KMS-11 (cell line): ENCODE results near the gene MUC22.
A peak's percentile ranks its signal among the peaks of the same experiment; 100 is the strongest.

ENCODE experiments used
- H2AFZ ChIP-seq: fragments of 200-600 bp; sonication (generic); 2 replicates; pipeline ENCODE4 v1.6.1; 2016; ENCODE audit warnings: antibody characterized with exemption, mixed run types, low read depth
- H3K27ac ChIP-seq: fragments of 200-600 bp; sonication (generic); 2 replicates; pipeline ENCODE4 v1.6.1; 2016; ENCODE audit warnings: mild to moderate bottlenecking, mixed run types
- H3K27me3 ChIP-seq: fragments of 200-600 bp; sonication (generic); 2 replicates; pipeline ENCODE4 v1.6.1; 2017; ENCODE audit warnings: mild to moderate bottlenecking, low read depth, mixed run types, moderate library complexity; ENCODE audit not compliant: insufficient read depth
- H3K36me3 ChIP-seq: fragments of 200-600 bp; sonication (generic); 2 replicates; pipeline ENCODE4 v1.6.1; 2017; ENCODE audit warnings: mild to moderate bottlenecking, mixed run types; ENCODE audit not compliant: insufficient read depth
- H3K4me1 ChIP-seq: fragments of 200-600 bp; sonication (generic); 2 replicates; pipeline ENCODE4 v1.6.1; 2016; ENCODE audit warnings: mild to moderate bottlenecking, low read depth, mixed run types; ENCODE audit not compliant: poor library complexity, severe bottlenecking
- H3K4me2 ChIP-seq: fragments of 200-600 bp; sonication (generic); 2 replicates; pipeline ENCODE4 v1.7.0; 2016; ENCODE audit warnings: mild to moderate bottlenecking, mixed run types
- H3K4me3 ChIP-seq: fragments of 200-600 bp; sonication (generic); IDR thresholded peaks from 2 replicates; pipeline ENCODE4 v1.6.1; 2017; ENCODE audit warnings: low read depth, low read length, mixed read lengths; ENCODE audit not compliant: insufficient read depth
- H3K79me2 ChIP-seq: fragments of 200-600 bp; sonication (generic); 2 replicates; pipeline ENCODE4 v1.6.1; 2016; ENCODE audit warnings: low read depth, mixed run types; ENCODE audit not compliant: insufficient read depth
- H3K9ac ChIP-seq: fragments of 200-600 bp; sonication (generic); 2 replicates; pipeline ENCODE4 v1.6.1; 2016; ENCODE audit warnings: mild to moderate bottlenecking, mixed run types
- H4K20me1 ChIP-seq: fragments of 200-600 bp; sonication (generic); 2 replicates; pipeline ENCODE4 v1.6.1; 2016; ENCODE audit warnings: mild to moderate bottlenecking, mixed run types; ENCODE audit not compliant: insufficient read depth
- TF ChIP-seq, protein P1 (sequence below): fragments of 200-600 bp; sonication (generic); conservative IDR thresholded peaks from 2 replicates; pipeline ENCODE4 v1.6.1; 2017; ENCODE audit warnings: low read depth, mild to moderate bottlenecking, antibody characterized with exemption, low read length, moderate library complexity, mixed read lengths

MUC22 gene

DNA sequence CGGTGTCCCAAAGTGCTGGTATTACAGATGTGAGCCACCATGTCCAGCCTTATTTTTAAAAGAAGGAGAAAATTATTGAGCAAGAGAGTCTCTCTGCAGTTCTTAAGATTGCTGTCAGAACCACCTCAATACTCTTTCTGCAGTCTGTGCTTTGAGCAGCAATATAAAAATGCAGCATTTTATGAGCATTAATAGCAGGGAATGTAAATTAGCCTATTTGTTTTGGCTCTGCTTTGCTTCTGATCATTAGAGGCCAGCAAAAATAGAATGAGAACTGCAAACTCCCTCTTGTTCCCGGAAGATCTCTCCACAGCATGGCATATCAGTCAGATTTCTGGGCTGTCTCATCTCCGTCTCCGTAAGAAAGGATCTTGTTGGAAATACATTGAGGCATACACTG lies 66.3 kb downstream of the MUC22 start:
- Histone ChIP-seq H3K27ac (no peak overlapping the region), H3K4me3 (no peak overlapping the region), H3K4me2 (no peak overlapping the region), H3K79me2 (no peaks in the 10 kb centered on the region), H3K9ac (no peak overlapping the region), H3K4me1 (no peaks in the 10 kb centered on the region), H3K36me3 (no peaks in the 10 kb centered on the region), H3K27me3 (no peaks in the 10 kb centered on the region), H2AFZ (no peak overlapping the region), H4K20me1 (no peaks in the 10 kb centered on the region)
- TF ChIP-seq, protein P1, sequence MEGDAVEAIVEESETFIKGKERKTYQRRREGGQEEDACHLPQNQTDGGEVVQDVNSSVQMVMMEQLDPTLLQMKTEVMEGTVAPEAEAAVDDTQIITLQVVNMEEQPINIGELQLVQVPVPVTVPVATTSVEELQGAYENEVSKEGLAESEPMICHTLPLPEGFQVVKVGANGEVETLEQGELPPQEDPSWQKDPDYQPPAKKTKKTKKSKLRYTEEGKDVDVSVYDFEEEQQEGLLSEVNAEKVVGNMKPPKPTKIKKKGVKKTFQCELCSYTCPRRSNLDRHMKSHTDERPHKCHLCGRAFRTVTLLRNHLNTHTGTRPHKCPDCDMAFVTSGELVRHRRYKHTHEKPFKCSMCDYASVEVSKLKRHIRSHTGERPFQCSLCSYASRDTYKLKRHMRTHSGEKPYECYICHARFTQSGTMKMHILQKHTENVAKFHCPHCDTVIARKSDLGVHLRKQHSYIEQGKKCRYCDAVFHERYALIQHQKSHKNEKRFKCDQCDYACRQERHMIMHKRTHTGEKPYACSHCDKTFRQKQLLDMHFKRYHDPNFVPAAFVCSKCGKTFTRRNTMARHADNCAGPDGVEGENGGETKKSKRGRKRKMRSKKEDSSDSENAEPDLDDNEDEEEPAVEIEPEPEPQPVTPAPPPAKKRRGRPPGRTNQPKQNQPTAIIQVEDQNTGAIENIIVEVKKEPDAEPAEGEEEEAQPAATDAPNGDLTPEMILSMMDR: no peak

DNA sequence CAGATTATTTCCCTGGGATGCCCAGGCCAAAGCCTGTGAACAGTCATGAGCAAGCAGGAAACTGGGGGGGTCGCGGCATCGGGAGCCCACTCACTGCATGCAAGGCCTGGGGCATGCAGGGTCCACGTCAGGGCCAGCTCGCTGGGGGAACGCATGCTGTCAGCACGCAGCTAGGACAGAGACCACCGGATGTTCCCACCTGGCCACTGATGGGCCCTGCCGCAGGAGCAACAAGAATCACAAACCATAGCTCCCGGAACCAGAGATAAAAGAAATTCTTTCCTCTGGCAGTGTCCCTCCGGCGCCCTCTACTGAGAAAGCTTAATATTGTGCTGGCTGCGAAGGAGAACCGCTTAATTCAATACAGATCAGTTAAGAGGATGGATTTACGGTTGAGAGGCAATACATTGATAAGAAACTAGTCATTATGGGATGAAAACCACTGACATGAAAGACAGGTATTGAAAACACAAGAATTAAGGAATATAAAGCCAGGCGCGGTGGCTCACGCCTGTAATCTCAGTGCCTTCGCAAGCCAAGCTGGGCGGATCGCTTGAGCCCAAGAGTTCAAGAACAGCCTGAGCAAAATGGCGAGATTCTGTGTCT lies 69.5 kb downstream of the MUC22 start:
- Histone ChIP-seq H3K36me3 (no peaks in the 10 kb centered on the region), H3K4me1 (no peaks in the 10 kb centered on the region), H3K4me2 (no peak overlapping the region), H3K9ac (no peak overlapping the region), H3K4me3 (no peak overlapping the region), H4K20me1 (no peaks in the 10 kb centered on the region), H3K79me2 (no peaks in the 10 kb centered on the region), H2AFZ (peak overlapping the region; percentile 29; the same call in 1 of the 2 replicates), H3K27me3 (no peaks in the 10 kb centered on the region), H3K27ac (no peak overlapping the region)
- TF ChIP-seq, protein P1: peak; percentile 89

DNA sequence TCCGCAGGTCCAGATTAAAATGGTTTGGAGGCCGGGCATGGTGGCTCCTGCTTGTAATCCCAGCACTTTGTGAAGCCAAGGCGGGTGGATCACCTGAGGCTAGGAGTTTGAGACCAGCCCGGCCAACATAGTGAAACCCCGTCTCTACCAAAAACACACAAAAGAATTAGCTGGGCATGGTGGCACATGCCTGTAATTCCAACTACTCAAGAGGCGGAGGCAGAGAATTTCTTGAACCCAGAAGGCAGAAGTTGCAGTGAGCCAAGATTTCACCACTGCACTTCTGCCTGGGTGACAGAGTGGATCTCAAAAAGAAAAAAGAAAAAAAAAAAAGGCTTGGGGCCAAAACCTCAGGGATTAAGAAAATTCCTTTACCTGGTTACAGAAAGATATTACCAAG lies 71.6 kb downstream of the MUC22 start:
- no peaks in the 10 kb centered on the region for H3K79me2 ChIP-seq

DNA sequence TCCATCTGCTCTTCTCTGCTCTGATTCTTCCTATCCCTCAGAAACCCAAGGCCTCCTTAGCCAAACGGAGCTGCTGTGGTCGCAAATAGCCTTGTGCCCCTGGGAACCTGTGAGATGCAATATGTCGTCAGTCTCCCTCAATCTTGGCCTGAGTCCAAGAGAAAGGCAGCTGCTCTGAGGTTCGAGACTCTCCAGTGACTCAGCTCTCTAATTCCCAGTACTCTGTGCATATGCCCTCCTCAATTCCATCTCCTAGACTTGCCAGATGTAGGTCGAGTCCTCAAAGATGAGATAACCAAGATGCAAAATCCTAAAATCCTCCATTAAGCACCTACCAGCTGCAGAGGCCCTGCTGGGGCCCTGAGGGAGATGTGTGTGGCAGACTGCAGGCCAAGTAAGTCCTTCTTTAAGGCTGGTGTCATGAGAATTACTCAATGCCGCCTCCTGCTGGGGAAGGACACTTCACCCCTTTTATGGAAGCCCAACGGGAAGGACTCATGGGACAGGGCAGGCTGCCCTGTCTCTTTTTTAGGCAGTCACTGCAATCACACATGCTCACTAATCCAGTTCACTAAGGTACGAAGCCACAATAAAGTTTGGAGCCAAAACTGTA lies 73.6 kb downstream of the MUC22 start:
- H3K4me3 ChIP-seq: no peak overlapping the region
- H3K4me2 ChIP-seq: no peak overlapping the region
- H3K27ac ChIP-seq: no peak overlapping the region
- no peaks in the 10 kb centered on the region for H4K20me1 ChIP-seq
- peaks cover 4% of the 10 kb centered on the region for H3K4me1 ChIP-seq
- H3K36me3 ChIP-seq: no peaks in the 10 kb centered on the region
- no peak overlapping the region for H3K9ac ChIP-seq
- no peaks in the 10 kb centered on the region for H3K79me2 ChIP-seq
- H3K27me3 ChIP-seq: no peaks in the 10 kb centered on the region
- no peak overlapping the region for H2AFZ ChIP-seq
- TF ChIP-seq, protein P1: peak; percentile 41

More for the DNA sequence above, 71.6 kb downstream of the MUC22 start:
- Histone ChIP-seq H3K9ac (no peak overlapping the region), H3K27me3 (no peaks in the 10 kb centered on the region), H4K20me1 (no peaks in the 10 kb centered on the region), H3K4me1 (no peaks in the 10 kb centered on the region), H3K4me2 (no peak overlapping the region), H3K27ac (no peak overlapping the region), H3K4me3 (no peak overlapping the region), H3K36me3 (no peaks in the 10 kb centered on the region), H2AFZ (no peak overlapping the region)
- TF ChIP-seq, protein P1: no peak
